Adrenal gland (tissue), 5 donors: ENCODE measurements around the gene SH2D4B.

Experiments used
- POLR2A ChIP-seq, 2 donors: fragments of 450-650 bp; IDR thresholded peaks; one replicate each; pipeline ENCODE4 v1.6.1; 2017; ENCODE audit warnings: antibody characterized with exemption in 2 of 2, mild to moderate bottlenecking in 2 of 2, moderate library complexity in 1 of 2
- TF ChIP-seq, protein P1 (sequence below), 6 experiments: fragments of 450-650 bp in 4 of 6; fragments of 200-600 bp in 2 of 6; sonication (generic) in 1 of 6; IDR thresholded peaks; 1 replicate in 5 of 6; 2 replicates in 1 of 6; pipeline versions ENCODE4 v1.5.1 to v1.8.0; 2016 to 2021; ENCODE audit warnings: antibody characterized with exemption in 6 of 6, mild to moderate bottlenecking in 2 of 6, moderate library complexity in 1 of 6
- donor health status: DM: no; HTN: no; CAD: no.

DNA sequence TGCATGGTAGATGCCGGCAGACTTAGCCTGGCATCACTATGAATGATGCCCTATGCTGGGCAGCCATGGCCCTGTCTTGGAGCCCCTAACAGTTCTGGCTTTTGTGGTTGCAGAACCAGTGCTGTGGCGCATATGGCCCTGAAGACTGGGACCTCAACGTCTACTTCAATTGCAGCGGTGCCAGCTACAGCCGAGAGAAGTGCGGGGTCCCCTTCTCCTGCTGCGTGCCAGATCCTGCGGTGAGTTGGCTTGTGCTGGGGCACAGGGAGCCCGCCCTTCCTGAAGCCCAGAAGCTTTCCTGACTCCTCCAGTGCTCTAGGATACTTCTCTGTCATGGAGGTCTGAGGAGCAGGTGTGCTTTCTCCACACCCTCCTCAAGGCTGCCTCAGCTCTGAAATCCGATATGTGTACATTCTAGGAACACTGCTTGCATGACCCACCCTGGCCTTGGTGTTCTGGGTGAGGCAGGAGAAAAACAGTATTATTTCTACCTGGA, 25.6 kb upstream of the SH2D4B start:
- TF ChIP-seq, protein P1, sequence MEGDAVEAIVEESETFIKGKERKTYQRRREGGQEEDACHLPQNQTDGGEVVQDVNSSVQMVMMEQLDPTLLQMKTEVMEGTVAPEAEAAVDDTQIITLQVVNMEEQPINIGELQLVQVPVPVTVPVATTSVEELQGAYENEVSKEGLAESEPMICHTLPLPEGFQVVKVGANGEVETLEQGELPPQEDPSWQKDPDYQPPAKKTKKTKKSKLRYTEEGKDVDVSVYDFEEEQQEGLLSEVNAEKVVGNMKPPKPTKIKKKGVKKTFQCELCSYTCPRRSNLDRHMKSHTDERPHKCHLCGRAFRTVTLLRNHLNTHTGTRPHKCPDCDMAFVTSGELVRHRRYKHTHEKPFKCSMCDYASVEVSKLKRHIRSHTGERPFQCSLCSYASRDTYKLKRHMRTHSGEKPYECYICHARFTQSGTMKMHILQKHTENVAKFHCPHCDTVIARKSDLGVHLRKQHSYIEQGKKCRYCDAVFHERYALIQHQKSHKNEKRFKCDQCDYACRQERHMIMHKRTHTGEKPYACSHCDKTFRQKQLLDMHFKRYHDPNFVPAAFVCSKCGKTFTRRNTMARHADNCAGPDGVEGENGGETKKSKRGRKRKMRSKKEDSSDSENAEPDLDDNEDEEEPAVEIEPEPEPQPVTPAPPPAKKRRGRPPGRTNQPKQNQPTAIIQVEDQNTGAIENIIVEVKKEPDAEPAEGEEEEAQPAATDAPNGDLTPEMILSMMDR (IDR thresholded peaks at IDR 0.05), result no peak
- TF ChIP-seq POLR2A (IDR thresholded peaks at IDR 0.05), result no peak
